ENCODE data around the gene HSDL1.
"Not testable (repeated sequence)": the region's sequence is repeated elsewhere in the genome, so short reads cannot be mapped to it uniquely, and the experiment has no call there.

The HSDL1 gene

GRCh38 chr16:84137769-84138357 lies 7.1 kb downstream of the HSDL1 start:
- DNase-seq: no peak

- no peak for DNase-seq
These were observed 7.7 kb downstream of the HSDL1 start for GRCh38 chr16:84137287-84137686.

DNA sequence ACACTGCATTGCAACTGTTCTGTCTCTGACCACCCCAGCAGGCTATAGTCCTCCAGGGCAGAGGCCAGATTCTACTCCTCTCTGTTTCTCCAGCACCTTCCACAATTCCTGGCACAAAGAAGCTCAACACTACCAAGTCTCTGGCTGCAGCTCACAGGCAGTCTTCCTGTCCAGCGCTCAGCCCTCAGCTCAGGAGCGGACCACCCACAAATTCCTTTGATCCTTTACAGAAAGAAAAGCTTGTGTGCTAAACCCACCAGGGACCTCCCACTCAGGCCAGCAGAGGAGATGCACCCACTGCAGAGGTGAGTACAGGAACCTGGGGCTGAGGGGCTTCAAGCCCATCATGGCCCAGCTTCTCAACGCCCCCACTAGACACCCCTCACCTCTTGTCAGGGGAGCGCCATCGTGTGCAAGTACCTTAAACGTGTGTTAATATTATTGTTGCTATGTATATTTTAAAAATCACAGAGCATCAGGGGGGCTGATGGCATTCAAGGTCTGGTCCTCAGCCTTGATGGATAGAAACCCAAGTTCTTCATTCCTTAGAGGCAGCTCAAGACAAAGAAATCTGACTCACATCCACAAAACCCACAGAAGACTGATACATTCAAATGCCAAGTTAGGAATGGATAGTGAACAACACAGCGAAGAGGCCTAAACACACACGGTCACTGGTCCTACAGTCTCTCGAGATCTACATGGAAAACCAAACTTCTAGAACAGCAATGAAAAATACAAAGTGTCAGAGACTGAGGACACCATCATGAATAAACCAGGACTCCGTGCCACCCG lies 8.4 kb downstream of the HSDL1 start:
- DNase-seq: no peak

DNA sequence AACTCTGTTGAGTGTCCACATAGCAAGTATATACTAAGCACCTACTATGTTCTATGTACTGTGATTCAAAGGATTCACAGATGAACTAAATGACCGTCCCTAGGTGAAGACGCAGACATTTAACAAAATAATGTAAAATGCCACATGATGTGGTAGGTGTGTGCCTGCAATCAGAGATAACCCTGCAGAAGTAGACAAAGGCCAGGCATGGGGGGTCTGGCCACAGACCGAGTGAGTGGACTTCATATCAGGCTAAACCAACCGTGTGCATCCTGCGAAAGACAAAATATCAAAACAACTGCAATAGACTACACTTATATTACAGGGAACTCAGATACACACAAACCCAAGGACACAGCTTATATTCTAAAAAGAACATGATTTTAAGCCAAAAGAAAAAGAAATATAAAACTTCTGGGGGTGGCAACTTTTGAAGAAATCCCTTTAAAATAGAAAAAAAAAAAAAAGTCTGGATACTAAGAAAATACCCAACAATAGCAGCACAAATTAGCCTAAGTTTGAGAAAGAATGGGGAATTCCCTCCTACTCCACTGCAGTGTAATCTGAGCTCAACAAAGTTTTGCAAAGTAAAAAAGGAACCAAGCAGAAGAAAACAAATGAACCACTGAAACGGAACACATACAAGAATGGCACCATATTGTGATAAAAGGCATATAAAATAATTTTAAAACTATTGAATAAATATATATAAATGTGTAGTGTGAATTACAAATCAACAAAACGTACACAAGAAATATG lies 12.3 kb downstream of the HSDL1 start:
- DNase-seq: no peak

GRCh38 chr16:84131117-84131516 lies 13.9 kb downstream of the HSDL1 start:
- DNase-seq: no peak

GRCh38 chr16:84124257-84125073 lies 20.5 kb downstream of the HSDL1 start:
- DNase-seq: no peak

GRCh38 chr16:84121007-84121406 lies 24.0 kb downstream of the HSDL1 start:
- no peak for DNase-seq

- DNase-seq: no peak
These were observed 25.0 kb downstream of the HSDL1 start for GRCh38 chr16:84120023-84120422.

- DNase-seq: peak; percentile 38
These were observed 25.6 kb downstream of the HSDL1 start for GRCh38 chr16:84119368-84119767.

GRCh38 chr16:84118315-84118714 lies 26.7 kb downstream of the HSDL1 start:
- not testable (repeated sequence) for DNase-seq

GRCh38 chr16:84117494-84117843 lies 27.5 kb downstream of the HSDL1 start:
- no peak for DNase-seq

DNA sequence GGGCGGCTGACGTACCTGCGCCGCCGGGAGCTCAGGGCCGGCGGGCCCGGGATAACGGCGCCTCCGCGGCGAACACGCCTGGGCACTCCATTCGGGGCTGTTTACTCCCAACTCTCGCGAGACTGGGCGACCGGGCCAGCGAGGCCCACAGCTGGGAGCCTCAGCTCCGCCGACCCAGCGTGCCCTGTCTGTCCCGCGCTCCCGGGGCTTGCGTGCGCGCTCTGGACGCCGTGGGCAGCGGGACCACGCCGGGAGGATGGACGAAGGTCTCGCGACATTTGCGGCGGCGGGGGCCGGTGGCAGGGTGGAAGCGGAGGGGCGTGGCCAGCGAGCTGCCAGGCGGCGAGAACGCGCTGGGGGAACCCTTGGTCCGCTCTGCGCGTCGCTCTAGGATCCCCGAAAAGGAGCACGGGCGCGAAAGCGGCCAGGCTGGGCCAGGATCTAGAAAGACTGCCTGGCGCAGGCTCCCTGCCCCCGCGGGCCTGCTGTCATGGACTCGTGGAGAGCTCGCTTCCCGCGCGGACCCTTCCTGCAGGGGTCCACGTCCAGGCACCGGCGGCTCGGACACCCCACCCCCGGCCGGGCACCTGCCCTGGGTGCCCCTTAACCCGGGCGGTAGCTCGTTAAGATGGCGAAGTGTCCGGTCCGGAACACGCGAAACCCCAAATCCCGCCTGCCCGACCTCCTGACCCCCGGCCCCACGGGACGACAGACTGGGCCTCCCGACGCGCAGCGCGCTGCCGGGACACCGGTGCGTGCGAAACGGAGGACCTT lies 28.1 kb downstream of the HSDL1 start, which contains the start of gene MBTPS1:
MBTPS1 (minus strand) TSS at position 223 of the 774 bp plus-strand sequence. CDS start 15,159 bp downstream, outside the sequence.
- peak; percentile 97 for DNase-seq

- no peak for DNase-seq
These were observed 28.9 kb downstream of the HSDL1 start for GRCh38 chr16:84115919-84116719.

- not testable (repeated sequence) for DNase-seq
These were observed 33.0 kb downstream of the HSDL1 start for GRCh38 chr16:84111949-84112348.

- no peak for DNase-seq
These were observed 33.5 kb downstream of the HSDL1 start for GRCh38 chr16:84111525-84111924.

- DNase-seq: no peak
These were observed 34.5 kb downstream of the HSDL1 start for GRCh38 chr16:84110527-84110926.

DNA sequence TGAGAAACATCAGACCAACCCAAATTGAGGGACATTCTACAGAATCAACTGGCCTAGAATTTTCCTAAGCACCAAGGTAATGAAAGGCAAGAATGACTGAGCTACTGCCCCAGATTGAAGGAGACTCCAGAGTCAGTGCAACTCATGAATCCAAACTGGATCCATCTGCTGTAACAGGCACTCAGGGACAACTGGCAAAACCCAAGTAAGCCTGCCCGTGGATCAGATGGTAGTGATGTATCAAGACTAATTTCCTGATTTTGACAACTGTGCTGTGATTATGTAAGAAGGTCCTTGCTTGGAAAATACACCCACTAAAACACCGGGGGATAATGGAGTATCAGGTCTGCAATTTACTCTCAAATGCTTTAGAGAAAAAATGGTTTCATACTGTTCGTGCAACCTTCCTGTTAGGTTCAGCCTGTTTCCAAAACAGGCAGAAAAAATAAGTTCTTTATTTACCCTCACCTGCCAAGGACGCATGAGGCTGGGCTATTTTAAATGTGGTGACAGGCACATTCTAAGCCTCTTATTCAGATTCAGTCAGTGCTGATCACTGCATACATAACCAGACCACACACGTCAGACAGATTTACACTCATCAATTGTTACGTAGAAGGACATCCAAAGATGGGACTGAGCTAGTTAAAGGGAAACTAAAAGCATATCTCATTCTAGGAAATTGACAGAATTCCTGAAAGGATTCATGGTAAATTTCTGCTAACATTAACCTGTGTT lies 35.2 kb downstream of the HSDL1 start:
- no peak for DNase-seq

DNA sequence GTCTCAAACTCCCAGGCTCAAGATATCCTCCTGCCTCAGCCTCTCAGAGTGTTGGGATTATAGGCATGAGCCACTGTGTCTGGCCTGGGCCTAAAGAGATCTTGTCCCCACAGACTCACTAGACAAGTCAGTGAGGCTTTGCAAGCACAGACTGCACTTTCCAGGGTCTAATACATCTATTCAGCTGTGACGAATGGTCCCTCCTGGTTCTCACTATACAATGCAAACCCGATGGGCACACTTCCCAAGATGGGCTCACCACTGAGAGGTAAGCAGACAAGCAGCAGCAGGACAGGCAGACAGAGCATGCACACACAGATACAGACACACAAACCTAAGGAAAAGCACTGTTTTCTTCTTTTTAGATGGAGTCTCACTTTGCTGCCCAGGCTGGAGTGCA lies 37.1 kb downstream of the HSDL1 start:
- no peak for DNase-seq

GRCh38 chr16:84105948-84106740 lies 38.8 kb downstream of the HSDL1 start:
- DNase-seq: no peak

Data from NCI-H2107 (cell line).